ENCODE data around the gene ARHGAP24. TPM values are rescaled to one million over a fixed set of nuclear protein-coding genes. Genes with fewer than 3 reads are reported as not detected.
"Not testable (repeated sequence)": the region's sequence is repeated elsewhere in the genome, so short reads cannot be mapped to it uniquely, and the experiment has no call there.

The ARHGAP24 gene
- total RNA-seq, 1 experiment from 2014 or later = 1.3 TPM

DNA sequence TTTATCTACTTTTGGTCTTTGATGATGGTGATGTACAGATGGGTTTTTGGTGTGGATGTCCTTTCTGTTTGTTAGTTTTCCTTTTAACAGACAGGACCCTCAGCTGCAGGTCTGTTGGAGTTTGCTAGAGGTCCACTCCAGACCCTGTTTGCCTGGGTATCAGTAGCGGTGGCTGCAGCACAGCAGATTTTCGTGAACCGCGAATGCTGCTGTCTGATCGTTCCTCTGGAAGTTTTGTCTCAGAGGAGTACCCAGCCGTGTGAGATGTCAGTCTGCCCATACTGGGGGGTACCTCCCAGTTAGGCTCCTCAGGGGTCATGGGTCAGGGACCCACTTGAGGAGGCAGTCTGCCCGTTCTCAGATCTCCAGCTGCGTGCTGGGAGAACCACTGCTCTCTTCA is 191.7 kb downstream of the ARHGAP24 start:
- H3K9me3 ChIP-seq (ENCODE audit: control insufficient read depth in 1 of 2, insufficient read depth in 1 of 2, low read depth in 1 of 2, low read length in 2 of 2); POLR2A ChIA-PET; ATAC-seq; RAD21 ChIA-PET (ENCODE audit: low non-redundant PET in 1 of 2, low total read pairs in 2 of 2, uncharacterized antibody in 2 of 2, unreplicated experiment in 2 of 2); H3K4me1 ChIP-seq (ENCODE audit: control insufficient read depth in 1 of 2, insufficient read depth in 2 of 2, low read length in 2 of 2); H3K27me3 ChIP-seq (ENCODE audit: insufficient read depth, low read length); BruUV-seq (replicated peaks); DNase-seq (ENCODE audit: low read depth, low spot score); H3K9me2 ChIP-seq (ENCODE audit: insufficient read depth); H4K20me1 ChIP-seq (ENCODE audit: insufficient read depth); H2AFZ ChIP-seq (ENCODE audit: low read depth, low read length, poor library complexity, severe bottlenecking); H3K4me3 ChIP-seq (replicated peaks in 1 of 2; ENCODE audit: low read depth in 1 of 2, low read length in 2 of 2); intact Hi-C loops (cut with micrococcal nuclease); H3K9ac ChIP-seq (ENCODE audit: low read length); CTCF ChIA-PET; H3K79me2 ChIP-seq (ENCODE audit: insufficient read depth, low read length); H3K27ac ChIP-seq (ENCODE audit: low read depth, low read length); H3K4me2 ChIP-seq (ENCODE audit: low read length); H3K36me3 ChIP-seq (ENCODE audit: control insufficient read depth in 1 of 2, insufficient read depth in 2 of 2, low read length in 2 of 2): not testable (repeated sequence)

DNA sequence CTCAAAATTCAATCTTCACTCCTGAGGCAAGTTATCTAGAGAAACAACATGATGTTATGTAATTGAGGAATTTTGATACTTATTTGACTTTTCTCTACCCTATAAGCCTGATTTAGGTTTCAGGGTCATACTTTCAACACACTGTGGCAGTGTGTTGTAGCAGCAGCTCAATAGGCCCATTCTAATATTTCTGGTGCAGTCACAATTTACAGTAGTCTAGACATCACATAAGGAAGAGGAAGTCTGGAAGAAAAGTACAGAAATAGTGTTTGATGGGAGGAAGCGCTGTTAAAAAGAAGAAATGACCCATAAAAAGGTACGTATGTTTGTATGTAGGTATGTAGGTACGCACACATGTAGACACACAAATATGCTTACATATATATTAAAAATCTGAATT is 194.3 kb downstream of the ARHGAP24 start:
- Histone ChIP-seq H3K4me1 (ENCODE audit: control insufficient read depth in 1 of 2, insufficient read depth in 2 of 2, low read length in 2 of 2) (no peaks in the 10 kb centered on the region), H3K4me3 (replicated peaks in 1 of 2; ENCODE audit: low read depth in 1 of 2, low read length in 2 of 2) (no peak overlapping the region), H2AFZ (ENCODE audit: low read depth, low read length, poor library complexity, severe bottlenecking) (no peak overlapping the region), H3K27me3 (ENCODE audit: insufficient read depth, low read length) (no peaks in the 10 kb centered on the region), H3K79me2 (ENCODE audit: insufficient read depth, low read length) (no peaks in the 10 kb centered on the region), H3K9ac (ENCODE audit: low read length) (no peak overlapping the region), H3K27ac (ENCODE audit: low read depth, low read length) (no peak overlapping the region), H3K9me3 (ENCODE audit: control insufficient read depth in 1 of 2, insufficient read depth in 1 of 2, low read depth in 1 of 2, low read length in 2 of 2) (no peaks in the 10 kb centered on the region), H3K9me2 (ENCODE audit: insufficient read depth) (no peaks in the 10 kb centered on the region), H4K20me1 (ENCODE audit: insufficient read depth) (no peaks in the 10 kb centered on the region), H3K36me3 (ENCODE audit: control insufficient read depth in 1 of 2, insufficient read depth in 2 of 2, low read length in 2 of 2) (no peaks in the 10 kb centered on the region), H3K4me2 (ENCODE audit: low read length) (no peak overlapping the region)
- POLR2A ChIA-PET = no interaction called here
- intact Hi-C loops (cut with micrococcal nuclease) = no loop called here
- TF ChIP-seq SIN3A (IDR thresholded peaks at IDR 0.05; ENCODE audit: low read depth) (no peak), CEBPB (IDR thresholded peaks at IDR 0.05; ENCODE audit: low read depth) (no peak), SP1 (IDR thresholded peaks at IDR 0.05; ENCODE audit: low read depth) (no peak), ELF1 (IDR thresholded peaks at IDR 0.05; ENCODE audit: borderline replicate concordance, low read depth) (no peak), POLR2A (IDR thresholded peaks at IDR 0.05; ENCODE audit: borderline replicate concordance, extremely low read depth, insufficient read depth, insufficient read length) (no peak), JUND (IDR thresholded peaks at IDR 0.05) (no peak), CBX3 (IDR thresholded peaks at IDR 0.05; ENCODE audit: low read depth) (no peak), YY1 (IDR thresholded peaks at IDR 0.05; ENCODE audit: extremely low read depth, insufficient replicate concordance, low read depth, low read length) (no peak)
- TF ChIP-seq, protein P1, sequence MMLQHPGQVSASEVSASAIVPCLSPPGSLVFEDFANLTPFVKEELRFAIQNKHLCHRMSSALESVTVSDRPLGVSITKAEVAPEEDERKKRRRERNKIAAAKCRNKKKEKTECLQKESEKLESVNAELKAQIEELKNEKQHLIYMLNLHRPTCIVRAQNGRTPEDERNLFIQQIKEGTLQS (IDR thresholded peaks at IDR 0.05) = no peak
- TF ChIP-seq, protein P2, sequence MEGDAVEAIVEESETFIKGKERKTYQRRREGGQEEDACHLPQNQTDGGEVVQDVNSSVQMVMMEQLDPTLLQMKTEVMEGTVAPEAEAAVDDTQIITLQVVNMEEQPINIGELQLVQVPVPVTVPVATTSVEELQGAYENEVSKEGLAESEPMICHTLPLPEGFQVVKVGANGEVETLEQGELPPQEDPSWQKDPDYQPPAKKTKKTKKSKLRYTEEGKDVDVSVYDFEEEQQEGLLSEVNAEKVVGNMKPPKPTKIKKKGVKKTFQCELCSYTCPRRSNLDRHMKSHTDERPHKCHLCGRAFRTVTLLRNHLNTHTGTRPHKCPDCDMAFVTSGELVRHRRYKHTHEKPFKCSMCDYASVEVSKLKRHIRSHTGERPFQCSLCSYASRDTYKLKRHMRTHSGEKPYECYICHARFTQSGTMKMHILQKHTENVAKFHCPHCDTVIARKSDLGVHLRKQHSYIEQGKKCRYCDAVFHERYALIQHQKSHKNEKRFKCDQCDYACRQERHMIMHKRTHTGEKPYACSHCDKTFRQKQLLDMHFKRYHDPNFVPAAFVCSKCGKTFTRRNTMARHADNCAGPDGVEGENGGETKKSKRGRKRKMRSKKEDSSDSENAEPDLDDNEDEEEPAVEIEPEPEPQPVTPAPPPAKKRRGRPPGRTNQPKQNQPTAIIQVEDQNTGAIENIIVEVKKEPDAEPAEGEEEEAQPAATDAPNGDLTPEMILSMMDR (IDR thresholded peaks at IDR 0.05 in 2 of 3, conservative IDR thresholded peaks at IDR 0.05 in 1 of 3; ENCODE audit: borderline replicate concordance in 1 of 3, insufficient read depth in 1 of 3, low read depth in 2 of 3, low read length in 2 of 3) = no peak
- TF ChIP-seq, protein P3, sequence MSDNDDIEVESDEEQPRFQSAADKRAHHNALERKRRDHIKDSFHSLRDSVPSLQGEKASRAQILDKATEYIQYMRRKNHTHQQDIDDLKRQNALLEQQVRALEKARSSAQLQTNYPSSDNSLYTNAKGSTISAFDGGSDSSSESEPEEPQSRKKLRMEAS (IDR thresholded peaks at IDR 0.05) = no peak
- TF ChIP-seq, protein P4, sequence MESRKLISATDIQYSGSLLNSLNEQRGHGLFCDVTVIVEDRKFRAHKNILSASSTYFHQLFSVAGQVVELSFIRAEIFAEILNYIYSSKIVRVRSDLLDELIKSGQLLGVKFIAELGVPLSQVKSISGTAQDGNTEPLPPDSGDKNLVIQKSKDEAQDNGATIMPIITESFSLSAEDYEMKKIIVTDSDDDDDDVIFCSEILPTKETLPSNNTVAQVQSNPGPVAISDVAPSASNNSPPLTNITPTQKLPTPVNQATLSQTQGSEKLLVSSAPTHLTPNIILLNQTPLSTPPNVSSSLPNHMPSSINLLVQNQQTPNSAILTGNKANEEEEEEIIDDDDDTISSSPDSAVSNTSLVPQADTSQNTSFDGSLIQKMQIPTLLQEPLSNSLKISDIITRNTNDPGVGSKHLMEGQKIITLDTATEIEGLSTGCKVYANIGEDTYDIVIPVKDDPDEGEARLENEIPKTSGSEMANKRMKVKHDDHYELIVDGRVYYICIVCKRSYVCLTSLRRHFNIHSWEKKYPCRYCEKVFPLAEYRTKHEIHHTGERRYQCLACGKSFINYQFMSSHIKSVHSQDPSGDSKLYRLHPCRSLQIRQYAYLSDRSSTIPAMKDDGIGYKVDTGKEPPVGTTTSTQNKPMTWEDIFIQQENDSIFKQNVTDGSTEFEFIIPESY (IDR thresholded peaks at IDR 0.05; ENCODE audit: extremely low read depth, insufficient replicate concordance, low read length) = no peak
- DNase-seq (ENCODE audit: low read depth, low spot score) (no peak), ATAC-seq (no peak)
- CTCF ChIA-PET = no interaction called here
- BruUV-seq (replicated peaks) = no TSS peak
- RAD21 ChIA-PET (ENCODE audit: low non-redundant PET in 1 of 2, low total read pairs in 2 of 2, uncharacterized antibody in 2 of 2, unreplicated experiment in 2 of 2) = no interaction called here
